Adrenal gland (tissue), 12 donors: ENCODE data around the gene MARF1. TPM values are rescaled to one million over a fixed set of nuclear protein-coding genes. Genes with fewer than 3 reads are reported as not detected.

Experiments
- DNase-seq, 7 donors: peaks; one replicate each; pipeline ENCODE4 v3.0.0-alpha.2; 2019 to 2020
- H3K27ac ChIP-seq, 5 donors: fragments of 200-600 bp; sonication (generic) in 4 of 5; 1 replicate in 3 of 5; 2 replicates in 2 of 5; pipeline versions ENCODE4 v1.5.1 to v1.8.0; 2016 to 2020; ENCODE audit warnings: mild to moderate bottlenecking in 1 of 5
- H3K27me3 ChIP-seq: fragments of 200-600 bp; 2 replicates; pipeline ENCODE4 v1.8.0; 2021
- H3K36me3 ChIP-seq, 2 donors: fragments of 200-600 bp; replicated peaks in 1 of 2; 1 replicate in 1 of 2; 2 replicates in 1 of 2; pipeline versions ENCODE4 v1.5.1 to v1.8.0; 2018 to 2022
- H3K4me1 ChIP-seq, 2 donors: fragments of 200-600 bp; replicated peaks in 1 of 2; 1 replicate in 1 of 2; 2 replicates in 1 of 2; pipeline versions ENCODE4 v1.5.1 to v1.8.0; 2018 to 2021
- H3K4me3 ChIP-seq, 4 donors: fragments of 200-600 bp; sonication (generic) in 3 of 4; one replicate each; pipeline ENCODE4 v1.5.1; 2016 to 2018
- H3K9me3 ChIP-seq, 3 donors: fragments of 200-600 bp; sonication (generic) in 1 of 3; replicated peaks in 1 of 3; 1 replicate in 2 of 3; 2 replicates in 1 of 3; pipeline versions ENCODE4 v1.5.1 to v1.8.0; 2016 to 2021
- CTCF ChIP-seq, 6 experiments: fragments of 450-650 bp in 4 of 6; fragments of 200-600 bp in 2 of 6; sonication (generic) in 1 of 6; IDR thresholded peaks; 1 replicate in 5 of 6; 2 replicates in 1 of 6; pipeline versions ENCODE4 v1.5.1 to v1.8.0; 2016 to 2021; ENCODE audit warnings: antibody characterized with exemption in 6 of 6, mild to moderate bottlenecking in 2 of 6, moderate library complexity in 1 of 6
- POLR2A ChIP-seq, 2 donors: fragments of 450-650 bp; IDR thresholded peaks; one replicate each; pipeline ENCODE4 v1.6.1; 2017; ENCODE audit warnings: antibody characterized with exemption in 2 of 2, mild to moderate bottlenecking in 2 of 2, moderate library complexity in 1 of 2
- WGBS, 4 donors: extraction: QIAGEN DNeasy Blood & Tissue Kit in 2 of 4; methylation state at CpG; one replicate each; pipeline versions ENCODE4 v1.1.5 to v1.1.7; 2013 to 2017; 5-methylcytosine and 5-hydroxymethylcytosine counted together
- intact Hi-C, 2 donors: fragments of 100-400 bp; cut with DNase I; formaldehyde crosslinking; loops; one replicate each; pipeline versions ENCODE4 v1.14.1 to v1.15.0; 2022 to 2023
- polyA plus RNA-seq, 3 donors: library from polyadenylated mRNA; stranded (reverse); fragments of 200-250 nt in 2 of 3; fragments of 350-450 nt in 1 of 3; fragmentation: Illumina TruSeq in 1 of 3; extraction: RNeasy Lipid Tissue Mini Kit (QIAGEN cat#74804) in 1 of 3; gene quantifications; one replicate each; pipeline ENCODE4 v1.2.3, GENCODE V29; 2013 to 2014
- total RNA-seq, 9 donors: library from RNA; depleted of rRNA in 4 of 9; stranded (reverse); fragments of >200 nt in 4 of 9; fragments of 120-200 nt in 1 of 9; fragmentation: NEBNext Ultra II Directional in 1 of 9; extraction: Animal tissue kit (Norgen Biotek cat#: 25700) in 1 of 9; gene quantifications; one replicate each; pipeline versions ENCODE4 v1.1.0 to v1.2.4, GENCODE V29; 2013 to 2023
- donor health status: healthy with polysubstance abuse.
- donor health status: Bipolar disorder and iron deficiency.
- donor health status: DM: yes; HTN: yes; CAD: no.
- donor health status: DM: no; HTN: no; CAD: no.
- donor health status: DM: no; HTN: no; CAD: no.
- donor health status: DM: yes; HTN: yes; CAD: no.

Gene MARF1
- total and polyA plus RNA-seq, 12 donors = 13.2 to 77.9 (median 34.2) TPM

- no peaks in the 10 kb centered on the region for H3K4me1 ChIP-seq
- H3K9me3 ChIP-seq = no peaks in the 10 kb centered on the region
- H3K4me3 ChIP-seq = no peak overlapping the region
- intact Hi-C loops = loop anchor here in 1 of 2 donors (10.0 kb wide), 1 partner anchor 121 kb away; the partner anchor contains the start of gene BMERB1
- H3K36me3 ChIP-seq = no peaks in the 10 kb centered on the region
- no peaks in the 10 kb centered on the region for H3K27me3 ChIP-seq
- H3K27ac ChIP-seq = no peak overlapping the region
- 87 to 96% (median 95%) methylated on average over 5 of the region's 5 CpGs for WGBS, 4 donors
- TF ChIP-seq CTCF (IDR thresholded peaks at IDR 0.05) = no peak
- TF ChIP-seq POLR2A (IDR thresholded peaks at IDR 0.05) = no peak
- no peak for DNase-seq
Observed at GRCh38 chr16:15556130-15556529, 86.8 kb downstream of the MARF1 start.

DNA sequence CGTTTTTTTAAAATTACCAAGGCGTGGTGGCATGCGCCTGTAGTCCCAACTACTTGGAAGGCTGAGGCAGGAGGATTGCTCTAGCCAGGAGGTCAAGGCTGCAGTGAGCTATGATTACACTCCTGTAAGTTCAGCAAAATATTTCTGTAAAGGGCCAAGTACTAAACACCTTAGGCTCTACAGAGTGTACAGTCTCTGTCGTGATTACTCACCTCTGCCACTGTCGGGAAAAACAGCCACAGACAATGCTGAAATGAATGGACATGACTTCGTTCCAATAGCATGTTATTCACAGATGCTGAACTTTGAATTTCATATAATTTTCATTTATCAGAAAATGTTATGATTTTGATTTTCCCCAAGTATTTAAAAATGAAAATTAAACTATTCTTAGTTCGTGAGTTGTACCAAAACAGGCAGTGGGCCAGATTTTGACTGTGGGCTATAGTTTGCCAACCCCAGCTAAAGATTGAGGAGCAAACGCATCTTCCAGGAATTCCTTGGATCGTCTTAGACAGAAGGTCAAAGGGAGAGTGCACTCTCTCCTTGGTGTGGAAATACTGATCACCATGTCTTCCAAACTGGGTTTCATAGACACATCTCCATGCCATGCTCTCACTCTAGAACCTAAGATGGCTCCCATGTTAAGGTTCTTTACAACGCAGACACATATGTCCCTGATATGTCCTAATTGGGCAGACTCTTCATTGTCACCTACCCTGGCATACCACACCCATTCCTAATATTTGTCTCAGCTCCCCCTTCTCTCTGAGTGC, 89.5 kb downstream of the MARF1 start:
- Histone ChIP-seq H3K4me3 (peak overlapping the region in 1 of 4 donors; percentile 18), H3K9me3 (no peaks in the 10 kb centered on the region), H3K36me3 (no peaks in the 10 kb centered on the region), H3K27ac (no peak overlapping the region), H3K4me1 (no peaks in the 10 kb centered on the region), H3K27me3 (no peaks in the 10 kb centered on the region)
- 74 to 78% (median 77%) methylated on average over 10 of the region's 10 CpGs for WGBS, 4 donors
- no peak for DNase-seq
- intact Hi-C loops = loop anchor here in 1 of 2 donors (10.0 kb wide), 1 partner anchor 119 kb away; the partner anchor contains the start of gene BMERB1
- TF ChIP-seq POLR2A (IDR thresholded peaks at IDR 0.05) (no peak), CTCF (IDR thresholded peaks at IDR 0.05) (no peak)

GRCh38 chr16:15552507-15552906, 90.4 kb downstream of the MARF1 start:
- no peak for TF ChIP-seq POLR2A (IDR thresholded peaks at IDR 0.05)
- TF ChIP-seq CTCF (IDR thresholded peaks at IDR 0.05) = no peak
- Histone ChIP-seq H3K9me3 (no peaks in the 10 kb centered on the region), H3K27me3 (no peaks in the 10 kb centered on the region), H3K36me3 (no peaks in the 10 kb centered on the region), H3K4me1 (no peaks in the 10 kb centered on the region), H3K4me3 (no peak overlapping the region), H3K27ac (no peak overlapping the region)
- WGBS, 4 donors = 75 to 86% (median 79%) methylated on average over 6 of the region's 6 CpGs
- intact Hi-C loops = loop anchor here in 1 of 2 donors (10.0 kb wide), 1 partner anchor 118 kb away; the partner anchor contains the start of gene BMERB1
- DNase-seq = no peak

- no peaks in the 10 kb centered on the region for H3K4me1 ChIP-seq
- no peak overlapping the region for H3K4me3 ChIP-seq
- WGBS, 4 donors = 81 to 95% (median 90%) methylated on average over 3 of the region's 3 CpGs
- TF ChIP-seq CTCF (IDR thresholded peaks at IDR 0.05) (no peak), POLR2A (IDR thresholded peaks at IDR 0.05) (no peak)
- DNase-seq = no peak
- H3K27ac ChIP-seq = no peak overlapping the region
- H3K9me3 ChIP-seq = no peaks in the 10 kb centered on the region
- H3K36me3 ChIP-seq = no peaks in the 10 kb centered on the region
- no peaks in the 10 kb centered on the region for H3K27me3 ChIP-seq
- intact Hi-C loops = no loop called here
Observed at GRCh38 chr16:15548482-15548891, 94.5 kb downstream of the MARF1 start.
